Measurements from ENCODE around the gene CDPF1. TPM values are rescaled to one million over a fixed set of nuclear protein-coding genes. Genes with fewer than 3 reads are reported as not detected.
"Not testable (repeated sequence)": the region's sequence is repeated elsewhere in the genome, so short reads cannot be mapped to it uniquely, and the experiment has no call there.

Gene CDPF1
- total and polyA plus RNA-seq, 11 donors = 7.4 to 13.6 (median 9.3) TPM

DNA sequence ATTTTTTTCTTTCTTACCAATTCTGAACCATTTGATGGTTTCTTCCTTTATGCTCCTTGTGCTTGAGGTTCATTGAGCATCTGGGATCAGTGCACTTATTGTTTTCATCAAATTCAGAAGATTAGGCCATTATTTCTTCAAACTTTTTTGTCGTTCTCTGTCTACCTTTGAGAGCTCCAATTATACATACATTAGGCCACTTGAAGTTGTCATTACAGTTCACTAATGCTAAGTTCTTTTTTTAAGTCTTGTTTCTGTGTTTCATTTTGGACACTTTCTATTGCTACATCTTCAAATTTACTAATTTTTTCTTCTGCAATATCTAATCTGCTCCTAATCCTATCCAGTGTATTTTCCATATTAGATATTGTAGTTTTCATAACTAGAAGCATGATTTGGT lies 40.8 kb downstream of the CDPF1 start:
- no peaks in the 10 kb centered on the region for H3K4me1 ChIP-seq
- no peak overlapping the region for H3K4me3 ChIP-seq
- intact Hi-C loops (cut with DNase I) = no loop called here
- H3K9me3 ChIP-seq = peaks cover 0 to 31% (median 10%) of the 10 kb centered on the region in 12 donors
- ATAC-seq = no peak
- DNase-seq = no peak
- H3K27me3 ChIP-seq = no peaks in the 10 kb centered on the region
- 97 to 99% (median 98%) methylated on average over 1 of the region's 1 CpG for WGBS, 4 donors
- TF ChIP-seq, protein P1, sequence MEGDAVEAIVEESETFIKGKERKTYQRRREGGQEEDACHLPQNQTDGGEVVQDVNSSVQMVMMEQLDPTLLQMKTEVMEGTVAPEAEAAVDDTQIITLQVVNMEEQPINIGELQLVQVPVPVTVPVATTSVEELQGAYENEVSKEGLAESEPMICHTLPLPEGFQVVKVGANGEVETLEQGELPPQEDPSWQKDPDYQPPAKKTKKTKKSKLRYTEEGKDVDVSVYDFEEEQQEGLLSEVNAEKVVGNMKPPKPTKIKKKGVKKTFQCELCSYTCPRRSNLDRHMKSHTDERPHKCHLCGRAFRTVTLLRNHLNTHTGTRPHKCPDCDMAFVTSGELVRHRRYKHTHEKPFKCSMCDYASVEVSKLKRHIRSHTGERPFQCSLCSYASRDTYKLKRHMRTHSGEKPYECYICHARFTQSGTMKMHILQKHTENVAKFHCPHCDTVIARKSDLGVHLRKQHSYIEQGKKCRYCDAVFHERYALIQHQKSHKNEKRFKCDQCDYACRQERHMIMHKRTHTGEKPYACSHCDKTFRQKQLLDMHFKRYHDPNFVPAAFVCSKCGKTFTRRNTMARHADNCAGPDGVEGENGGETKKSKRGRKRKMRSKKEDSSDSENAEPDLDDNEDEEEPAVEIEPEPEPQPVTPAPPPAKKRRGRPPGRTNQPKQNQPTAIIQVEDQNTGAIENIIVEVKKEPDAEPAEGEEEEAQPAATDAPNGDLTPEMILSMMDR (IDR thresholded peaks at IDR 0.05) = no peak
- TF ChIP-seq POLR2A (IDR thresholded peaks at IDR 0.05) = no peak
- H3K36me3 ChIP-seq = peaks cover 0 to 70% (median 35%) of the 10 kb centered on the region in 9 donors
- no peak overlapping the region for H3K27ac ChIP-seq

DNA sequence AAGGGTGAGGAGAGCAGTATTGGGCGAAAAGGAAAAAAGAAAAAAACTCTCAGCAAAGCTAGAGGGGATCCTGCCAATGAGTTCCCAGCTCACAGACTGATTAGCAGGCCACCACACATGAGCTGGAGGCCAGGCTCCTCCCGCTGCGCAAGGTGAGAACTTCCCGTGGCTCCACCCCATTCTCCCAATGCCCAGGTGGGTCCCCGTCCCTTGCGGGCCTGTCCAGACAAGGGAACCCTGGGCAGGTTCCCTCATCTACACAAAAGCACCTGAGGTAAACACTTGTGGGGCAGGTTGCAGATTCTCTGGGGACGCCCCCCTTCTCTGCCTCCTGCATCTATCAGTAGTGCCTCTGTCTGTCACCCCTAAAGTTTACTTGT lies 46.5 kb downstream of the CDPF1 start:
- Histone ChIP-seq H3K4me3 (no peak overlapping the region), H3K4me1 (peaks cover 0 to 15% (median 6%) of the 10 kb centered on the region in 12 donors), H3K9me3 (peaks cover 0 to 16% (median 0%) of the 10 kb centered on the region in 12 donors), H3K36me3 (peaks cover 0 to 78% (median 40%) of the 10 kb centered on the region in 9 donors), H3K27ac (no peak overlapping the region), H3K27me3 (no peaks in the 10 kb centered on the region)
- 91 to 94% (median 93%) methylated on average over 7 of the region's 7 CpGs for WGBS, 4 donors
- no peak for ATAC-seq
- no peak for DNase-seq
- intact Hi-C loops (cut with DNase I) = no loop called here
- TF ChIP-seq POLR2A (IDR thresholded peaks at IDR 0.05) = no peak
- TF ChIP-seq, protein P1 (IDR thresholded peaks at IDR 0.05) = no peak

DNA sequence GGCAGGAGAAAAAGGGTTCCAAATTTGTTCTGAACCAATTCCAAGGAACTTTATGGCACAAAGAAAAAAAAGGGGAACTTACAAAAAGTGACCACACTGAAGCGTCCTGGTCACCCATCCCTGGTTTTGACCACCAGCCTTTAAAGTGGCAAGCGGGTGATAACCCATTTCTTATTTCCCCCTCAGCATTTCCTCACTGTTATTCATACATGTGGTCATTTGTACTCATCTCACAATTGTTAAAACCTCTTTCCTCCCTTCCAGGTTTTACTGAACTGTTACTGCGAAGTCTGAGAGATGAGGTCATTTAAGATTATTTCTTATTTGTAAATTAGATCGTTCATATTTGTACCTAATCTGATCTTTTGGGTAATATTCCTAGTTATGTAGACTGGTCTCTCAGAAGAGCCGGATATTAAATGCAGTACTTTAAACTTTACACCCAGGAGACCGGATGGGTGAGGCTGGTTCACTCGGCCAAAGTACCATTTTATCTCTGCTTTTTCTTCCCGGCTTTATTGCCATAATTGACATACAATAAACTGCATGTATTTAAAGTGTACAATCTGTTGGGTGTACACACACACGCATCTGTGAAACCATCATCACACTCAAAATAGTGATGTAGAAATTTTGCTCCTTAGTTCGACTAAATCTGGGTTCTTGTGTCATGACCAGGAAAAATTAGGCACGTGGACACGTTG lies 47.0 kb downstream of the CDPF1 start:
- intact Hi-C loops (cut with DNase I) = no loop called here
- ATAC-seq = no peak
- peaks cover 0 to 13% (median 0%) of the 10 kb centered on the region in 12 donors for H3K9me3 ChIP-seq
- 87 to 92% (median 90%) methylated on average over 12 of the region's 12 CpGs for WGBS, 4 donors
- H3K4me3 ChIP-seq = no peak overlapping the region
- no peak overlapping the region for H3K27ac ChIP-seq
- TF ChIP-seq, protein P1 (IDR thresholded peaks at IDR 0.05) = no peak
- no peak for TF ChIP-seq POLR2A (IDR thresholded peaks at IDR 0.05)
- no peak for DNase-seq
- H3K4me1 ChIP-seq = peaks cover 0 to 15% (median 6%) of the 10 kb centered on the region in 12 donors
- peaks cover 0 to 78% (median 45%) of the 10 kb centered on the region in 9 donors for H3K36me3 ChIP-seq
- H3K27me3 ChIP-seq = no peaks in the 10 kb centered on the region

DNA sequence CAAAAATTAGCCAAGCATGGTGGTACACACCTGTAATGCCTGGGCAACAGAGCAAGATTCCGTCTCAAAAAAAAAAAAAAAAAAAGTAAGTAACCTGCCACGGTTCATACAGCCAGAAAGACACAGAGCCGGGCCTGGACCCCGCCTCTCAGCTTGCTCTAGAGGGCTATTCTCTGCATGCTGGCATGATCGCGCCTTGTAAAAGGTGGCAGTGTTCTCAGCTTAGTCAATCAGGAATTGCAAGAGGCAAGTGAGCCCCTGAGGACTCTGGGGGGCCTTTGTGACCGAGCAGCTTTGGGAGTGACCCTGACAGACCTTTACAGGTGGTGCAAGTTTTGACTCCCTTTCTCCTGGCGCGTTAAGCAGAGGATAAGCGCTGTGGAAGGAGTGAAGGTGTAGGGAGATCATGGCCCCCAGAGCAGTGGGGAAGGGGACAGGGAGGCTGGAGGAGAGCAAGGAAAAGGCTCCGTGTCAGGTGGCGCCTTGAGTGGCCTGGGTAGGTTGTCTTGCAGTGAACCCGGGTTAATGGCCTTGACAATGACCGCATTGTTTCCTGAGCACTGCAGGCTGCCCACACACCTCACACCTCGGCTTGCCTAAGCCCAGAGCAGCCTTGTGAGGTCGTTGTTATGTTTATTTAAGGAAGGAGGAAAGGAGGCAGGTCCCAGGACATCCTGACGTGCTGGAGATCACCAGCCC lies 48.9 kb downstream of the CDPF1 start:
- peaks cover 0 to 72% (median 45%) of the 10 kb centered on the region in 9 donors for H3K36me3 ChIP-seq
- WGBS, 4 donors = 56 to 65% (median 59%) methylated on average over 17 of the region's 17 CpGs
- intact Hi-C loops (cut with DNase I) = no loop called here
- H3K9me3 ChIP-seq = peaks cover 0 to 8% (median 0%) of the 10 kb centered on the region in 12 donors
- peak overlapping the region in 3 of 12 donors; percentile 5 to 36 (median 22) for H3K27ac ChIP-seq
- no peak for DNase-seq
- peak in 3 of 4 donors; percentile 61 to 70 (median 63) for ATAC-seq
- H3K4me1 ChIP-seq = peaks cover 0 to 30% (median 9%) of the 10 kb centered on the region in 12 donors
- no peaks in the 10 kb centered on the region for H3K27me3 ChIP-seq
- no peak for TF ChIP-seq POLR2A (IDR thresholded peaks at IDR 0.05)
- TF ChIP-seq, protein P1 (IDR thresholded peaks at IDR 0.05) = no peak
- no peak overlapping the region for H3K4me3 ChIP-seq

DNA sequence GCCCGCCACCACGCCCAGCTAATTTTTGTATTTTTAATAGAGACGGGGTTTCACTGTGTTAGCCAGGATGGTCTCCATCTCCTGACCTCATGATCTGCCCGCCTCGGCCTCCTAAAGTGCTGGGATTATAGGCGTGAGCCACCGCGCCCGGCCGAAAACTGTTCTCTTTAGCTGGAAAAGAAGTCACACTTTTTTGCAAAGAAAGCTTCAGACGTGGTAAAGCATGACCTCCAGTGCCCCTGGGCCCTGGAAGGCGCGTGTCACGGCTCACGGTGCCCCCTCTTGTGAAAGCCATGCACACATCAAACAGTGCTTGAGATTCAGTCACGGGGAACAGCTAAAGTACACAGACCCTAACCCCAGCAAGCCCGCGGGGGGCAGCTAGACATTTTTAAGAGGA lies 51.3 kb downstream of the CDPF1 start:
- H3K9me3 ChIP-seq, H3K4me3 ChIP-seq, H3K27ac ChIP-seq, H3K27me3 ChIP-seq, ATAC-seq, DNase-seq: not testable (repeated sequence)
- peaks cover 0 to 51% (median 31%) of the 10 kb centered on the region in 9 donors for H3K36me3 ChIP-seq
- intact Hi-C loops (cut with DNase I) = loop anchor here in 1 of 10 donors (5.0 kb wide), 1 partner anchor 38 kb away; no protein-coding TSS in a partner anchor
- peaks cover 0 to 50% (median 15%) of the 10 kb centered on the region in 12 donors for H3K4me1 ChIP-seq
- WGBS, 4 donors = 93 to 97% (median 95%) methylated on average over 18 of the region's 18 CpGs

Measured in heart left ventricle (tissue), 16 donors.